WTC11 (cell line): ENCODE measurements around the gene TMEM82. TPM values are rescaled to one million over a fixed set of nuclear protein-coding genes. Genes with fewer than 3 reads are reported as not detected.

Source experiments
- ATAC-seq: fragments of 200-7000 bp; cut with Tn5 transposase; 2 replicates; pipeline ENCODE4 v1.10.0; 2021; ENCODE audit warnings: mild to moderate bottlenecking, moderate library complexity
- CTCF ChIA-PET: fragments of 300-600 bp; sonication (Branson Sonifier 250); formaldehyde crosslinking; loops from one replicate; lab custom pipeline; 2021; ENCODE audit warnings: antibody characterized with exemption; lab: Charles Lee
- POLR2A ChIA-PET: fragments of 350-600 bp; sonication (Branson Sonifier 250); formaldehyde crosslinking; loops from one replicate; lab custom pipeline; 2021; ENCODE audit warnings: antibody characterized with exemption; lab: Charles Lee
- DNase-seq: peaks from one replicate; pipeline ENCODE4 v3.0.0; 2021; ENCODE audit warnings: low spot score
- H3K27ac Mint-ChIP-seq: 2 replicates; pipeline ENCODE4 v1.8.0; 2021; ENCODE audit warnings: mixed read lengths
- H3K27me3 Mint-ChIP-seq: 2 replicates; pipeline ENCODE4 v1.8.0; 2021; ENCODE audit warnings: low read depth, mild to moderate bottlenecking, moderate library complexity, mixed read lengths
- H3K36me3 Mint-ChIP-seq: 2 replicates; pipeline ENCODE4 v1.8.0; 2021; ENCODE audit warnings: mixed read lengths
- H3K4me1 Mint-ChIP-seq: 2 replicates; pipeline ENCODE4 v1.8.0; 2022; ENCODE audit warnings: mixed read lengths
- H3K4me3 Mint-ChIP-seq: 2 replicates; pipeline ENCODE4 v1.8.0; 2021; ENCODE audit warnings: mild to moderate bottlenecking, moderate library complexity, mixed read lengths
- H3K9me3 Mint-ChIP-seq: 2 replicates; pipeline ENCODE4 v1.8.0; 2021; ENCODE audit warnings: mixed read lengths
- AFF4 ChIP-seq: sonication (generic); formaldehyde crosslinking; IDR thresholded peaks from 2 replicates; pipeline ENCODE4 v1.8.1; 2023; ENCODE audit warnings: mild to moderate bottlenecking, missing genetic modification reagents, borderline replicate concordance
- ARID4B ChIP-seq: sonication (generic); formaldehyde crosslinking; IDR thresholded peaks from 2 replicates; pipeline ENCODE4 v1.8.0; 2023; ENCODE audit warnings: missing genetic modification reagents, mild to moderate bottlenecking, borderline replicate concordance
- ATF3 ChIP-seq: sonication (generic); formaldehyde crosslinking; conservative IDR thresholded peaks from 2 replicates; pipeline ENCODE4 v1.8.1; 2022; ENCODE audit warnings: mild to moderate bottlenecking, missing genetic modification reagents
- CBFB ChIP-seq: sonication (generic); formaldehyde crosslinking; IDR thresholded peaks from 2 replicates; pipeline ENCODE4 v1.8.1; 2022; ENCODE audit warnings: mild to moderate bottlenecking, low read depth, missing genetic modification reagents
- CREB1 ChIP-seq: sonication (generic); formaldehyde crosslinking; IDR thresholded peaks from 2 replicates; pipeline ENCODE4 v1.8.0; 2023; ENCODE audit warnings: mild to moderate bottlenecking, missing genetic modification reagents
- CTCF ChIP-seq: fragments of 200-600 bp; IDR thresholded peaks from 2 replicates; pipeline ENCODE4 v1.8.0; 2022; ENCODE audit warnings: antibody characterized with exemption
- E2F5 ChIP-seq: sonication (generic); formaldehyde crosslinking; IDR thresholded peaks from 2 replicates; pipeline ENCODE4 v1.8.1; 2022; ENCODE audit warnings: mild to moderate bottlenecking, moderate library complexity, missing genetic modification reagents
- EMX1 ChIP-seq: fragments of 250-450 bp; sonication (Bioruptor Pico); IDR thresholded peaks from 2 replicates; pipeline ENCODE4 v1.8.0; 2021; ENCODE audit warnings: mild to moderate bottlenecking
- ETV6 ChIP-seq: sonication (generic); formaldehyde crosslinking; IDR thresholded peaks from 2 replicates; pipeline ENCODE4 v1.8.1; 2022; ENCODE audit warnings: mild to moderate bottlenecking, missing genetic modification reagents
- MAX ChIP-seq: sonication (generic); formaldehyde crosslinking; IDR thresholded peaks from 2 replicates; pipeline ENCODE4 v1.8.0; 2022; ENCODE audit warnings: mild to moderate bottlenecking, missing genetic modification reagents
- PRDM15 ChIP-seq: sonication (generic); formaldehyde crosslinking; IDR thresholded peaks from 2 replicates; pipeline ENCODE4 v1.8.0; 2022; ENCODE audit warnings: missing genetic modification reagents
- RELA ChIP-seq: sonication (generic); formaldehyde crosslinking; IDR thresholded peaks from 2 replicates; pipeline ENCODE4 v1.8.1; 2022; ENCODE audit warnings: missing genetic modification reagents, mild to moderate bottlenecking, borderline replicate concordance
- SMAD4 ChIP-seq: sonication (generic); formaldehyde crosslinking; IDR thresholded peaks from 2 replicates; pipeline ENCODE4 v1.8.0; 2022; ENCODE audit warnings: mild to moderate bottlenecking, missing genetic modification reagents
- ZNF232 ChIP-seq: sonication (generic); formaldehyde crosslinking; IDR thresholded peaks from 2 replicates; pipeline ENCODE4 v1.8.0; 2022; ENCODE audit warnings: mild to moderate bottlenecking, missing genetic modification reagents
- ZNF317 ChIP-seq: sonication (generic); formaldehyde crosslinking; IDR thresholded peaks from 2 replicates; pipeline ENCODE4 v1.8.1; 2023; ENCODE audit warnings: low read depth, mild to moderate bottlenecking, moderate library complexity, missing genetic modification reagents, borderline replicate concordance
- ZNF423 ChIP-seq: fragments of 250-450 bp; sonication (Bioruptor Pico); IDR thresholded peaks from 2 replicates; pipeline ENCODE4 v2.1.2; 2022; ENCODE audit warnings: mild to moderate bottlenecking, moderate library complexity
- total RNA-seq: library from RNA; stranded (reverse); gene quantifications from 3 replicates; pipeline ENCODE4 v1.2.3, GENCODE V29; 2021

The TMEM82 gene
- total RNA-seq, 1 experiment from 2014 or later: 0.48 TPM

- no peak overlapping the region for H3K4me3 Mint-ChIP-seq
- TF ChIP-seq ZNF317 (no peak), CBFB (CRISPR knock-in tag) (no peak), EMX1 (CRISPR knock-in tag) (no peak), ATF3 (CRISPR knock-in tag) (no peak), ETV6 (CRISPR knock-in tag) (no peak), RELA (CRISPR knock-in tag) (no peak), CTCF (no peak), ZNF423 (no peak), ARID4B (CRISPR knock-in tag) (no peak), PRDM15 (CRISPR knock-in tag) (no peak), AFF4 (CRISPR knock-in tag) (no peak), E2F5 (CRISPR knock-in tag) (no peak), ZNF232 (CRISPR knock-in tag) (no peak), SMAD4 (no peak), CREB1 (no peak), MAX (CRISPR knock-in tag) (no peak)
- TF ChIP-seq, all 79 proteins: peak for 0
- H3K36me3 Mint-ChIP-seq: peaks cover 23% of the 10 kb centered on the region
- CTCF ChIA-PET: interaction anchor here (0.8 kb wide), 1 partner anchor 76 kb away, joined by 3 read pairs; no protein-coding TSS in a partner anchor
- no peaks in the 10 kb centered on the region for H3K9me3 Mint-ChIP-seq
- H3K27ac Mint-ChIP-seq: no peak overlapping the region
- no peaks in the 10 kb centered on the region for H3K4me1 Mint-ChIP-seq
- DNase-seq (no peak), ATAC-seq (no peak)
- H3K27me3 Mint-ChIP-seq: no peaks in the 10 kb centered on the region
- POLR2A ChIA-PET: no interaction called here
Measured at GRCh38 chr1:15726508-15726907, 15.8 kb upstream of the TMEM82 start.
